ENCODE results near the gene KCTD1.

KCTD1 gene

GRCh38 chr18:26443853-26444252, 104.5 kb downstream of the KCTD1 start:
- no peak for TF ChIP-seq CTCF (IDR thresholded peaks at IDR 0.05; ENCODE audit: insufficient read depth, low read length)
- no peak for TF ChIP-seq REST (IDR thresholded peaks at IDR 0.05; ENCODE audit: insufficient replicate concordance, low read depth)
- TF ChIP-seq SPI1 (IDR thresholded peaks at IDR 0.05; ENCODE audit: borderline replicate concordance, low read depth), result no peak
- no peak for DNase-seq (ENCODE audit: low read depth in 1 of 2, low spot score in 1 of 2)
- Histone ChIP-seq H3K27ac (replicated peaks) (no peak overlapping the region), H3K27me3 (ENCODE audit: insufficient read depth, poor library complexity, severe bottlenecking) (peaks cover 6% of the 10 kb centered on the region), H3K4me3 (replicated peaks; ENCODE audit: insufficient read depth, low read length) (no peak overlapping the region)

- TF ChIP-seq GABPA (IDR thresholded peaks at IDR 0.05; ENCODE audit: low read depth) (no peak), SPI1 (IDR thresholded peaks at IDR 0.05; ENCODE audit: borderline replicate concordance, low read depth) (no peak), POLR2AphosphoS5 (IDR thresholded peaks at IDR 0.05; ENCODE audit: low read depth) (no peak), REST (IDR thresholded peaks at IDR 0.05; ENCODE audit: insufficient replicate concordance, low read depth) (no peak), CTCF (IDR thresholded peaks at IDR 0.05; ENCODE audit: insufficient read depth, low read length) (no peak)
- DNase-seq (ENCODE audit: low read depth in 1 of 2, low spot score in 1 of 2), result no peak
- Histone ChIP-seq H3K4me3 (replicated peaks; ENCODE audit: insufficient read depth, low read length) (no peak overlapping the region), H3K27ac (replicated peaks) (no peak overlapping the region), H3K27me3 (ENCODE audit: insufficient read depth, poor library complexity, severe bottlenecking) (no peaks in the 10 kb centered on the region)
Measured at GRCh38 chr18:26442126-26442525, 106.2 kb downstream of the KCTD1 start.

- Histone ChIP-seq H3K27ac (replicated peaks) (no peak overlapping the region), H3K27me3 (ENCODE audit: insufficient read depth, poor library complexity, severe bottlenecking) (no peaks in the 10 kb centered on the region), H3K4me3 (replicated peaks; ENCODE audit: insufficient read depth, low read length) (no peak overlapping the region)
- no peak for DNase-seq (ENCODE audit: low read depth in 1 of 2, low spot score in 1 of 2)
- TF ChIP-seq GABPA (IDR thresholded peaks at IDR 0.05; ENCODE audit: low read depth) (no peak), POLR2AphosphoS5 (IDR thresholded peaks at IDR 0.05; ENCODE audit: low read depth) (no peak)
Measured at GRCh38 chr18:26440644-26441043, 107.7 kb downstream of the KCTD1 start.

GRCh38 chr18:26439537-26439936, 108.8 kb downstream of the KCTD1 start:
- TF ChIP-seq GABPA (IDR thresholded peaks at IDR 0.05; ENCODE audit: low read depth), result no peak
- TF ChIP-seq CTCF (IDR thresholded peaks at IDR 0.05; ENCODE audit: insufficient read depth, low read length), result no peak
- no peak for TF ChIP-seq POLR2AphosphoS5 (IDR thresholded peaks at IDR 0.05; ENCODE audit: low read depth)
- no peak for TF ChIP-seq REST (IDR thresholded peaks at IDR 0.05; ENCODE audit: insufficient replicate concordance, low read depth)
- TF ChIP-seq SPI1 (IDR thresholded peaks at IDR 0.05; ENCODE audit: borderline replicate concordance, low read depth), result no peak
- DNase-seq (ENCODE audit: low read depth in 1 of 2, low spot score in 1 of 2), result no peak
- no peak overlapping the region for H3K4me3 ChIP-seq (replicated peaks; ENCODE audit: insufficient read depth, low read length)
- H3K27ac ChIP-seq (replicated peaks), result no peak overlapping the region
- H3K27me3 ChIP-seq (ENCODE audit: insufficient read depth, poor library complexity, severe bottlenecking), result no peaks in the 10 kb centered on the region
